ENCODE data around the gene GRM7.

DNA sequence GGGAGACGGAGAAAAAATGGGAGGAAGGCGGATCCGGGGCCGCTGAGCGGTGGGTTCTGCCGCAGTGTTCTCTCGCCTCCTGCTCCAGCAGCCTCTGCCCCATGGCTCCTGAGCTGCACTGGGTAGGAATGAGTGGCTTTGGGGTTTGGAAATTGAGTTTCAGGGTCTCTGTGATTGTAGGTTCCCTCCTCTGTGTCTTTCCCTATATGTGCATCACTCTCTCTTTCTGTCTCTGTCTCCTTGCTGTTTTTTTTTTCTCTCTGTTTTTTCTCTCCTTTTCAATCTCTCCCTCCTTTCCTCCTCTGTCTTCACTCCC, 1.9 kb downstream of the GRM7 start:
- TF ChIP-seq, protein P1, sequence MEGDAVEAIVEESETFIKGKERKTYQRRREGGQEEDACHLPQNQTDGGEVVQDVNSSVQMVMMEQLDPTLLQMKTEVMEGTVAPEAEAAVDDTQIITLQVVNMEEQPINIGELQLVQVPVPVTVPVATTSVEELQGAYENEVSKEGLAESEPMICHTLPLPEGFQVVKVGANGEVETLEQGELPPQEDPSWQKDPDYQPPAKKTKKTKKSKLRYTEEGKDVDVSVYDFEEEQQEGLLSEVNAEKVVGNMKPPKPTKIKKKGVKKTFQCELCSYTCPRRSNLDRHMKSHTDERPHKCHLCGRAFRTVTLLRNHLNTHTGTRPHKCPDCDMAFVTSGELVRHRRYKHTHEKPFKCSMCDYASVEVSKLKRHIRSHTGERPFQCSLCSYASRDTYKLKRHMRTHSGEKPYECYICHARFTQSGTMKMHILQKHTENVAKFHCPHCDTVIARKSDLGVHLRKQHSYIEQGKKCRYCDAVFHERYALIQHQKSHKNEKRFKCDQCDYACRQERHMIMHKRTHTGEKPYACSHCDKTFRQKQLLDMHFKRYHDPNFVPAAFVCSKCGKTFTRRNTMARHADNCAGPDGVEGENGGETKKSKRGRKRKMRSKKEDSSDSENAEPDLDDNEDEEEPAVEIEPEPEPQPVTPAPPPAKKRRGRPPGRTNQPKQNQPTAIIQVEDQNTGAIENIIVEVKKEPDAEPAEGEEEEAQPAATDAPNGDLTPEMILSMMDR (IDR thresholded peaks at IDR 0.05; ENCODE audit: low read depth, low read length, poor library complexity, severe bottlenecking): no peak
- no peak for TF ChIP-seq EZH2phosphoT487 (IDR thresholded peaks at IDR 0.05; ENCODE audit: borderline replicate concordance, low read length)

Measured in DOHH2 (cell line).